SK-N-SH (cell line): ENCODE data around the gene GJB3. TPM values are rescaled to one million over a fixed set of nuclear protein-coding genes. Genes with fewer than 3 reads are reported as not detected.

Experiments
- CTCF ChIA-PET: fragments of 300-600, 350-600 bp; formaldehyde crosslinking; extraction: SDS; loops from one replicate; lab custom pipeline; 2021; lab: Yijun Ruan, JAX
- POLR2A ChIA-PET: fragments of 350-600 bp; sonication (Branson Sonifier 250); formaldehyde crosslinking; extraction: SDS; loops from one replicate; lab custom pipeline; 2020; ENCODE audit warnings: antibody characterized with exemption, inconsistent platforms; lab: Yijun Ruan, JAX
- DNase-seq: peaks from one replicate; pipeline ENCODE4 v3.0.0; 2012
- H2AFZ ChIP-seq: fragments of 200-600 bp; sonication (generic); 2 replicates; pipeline ENCODE4 v1.8.1; 2016; ENCODE audit warnings: antibody characterized with exemption, mild to moderate bottlenecking, low read depth
- H3F3A ChIP-seq: fragments of 200-600 bp; sonication (generic); replicated peaks from 2 replicates; pipeline ENCODE3; 2016; ENCODE audit warnings: antibody characterized with exemption, mild to moderate bottlenecking; ENCODE audit not compliant: insufficient read depth
- H3K27ac ChIP-seq, 2 experiments: fragments of 200-500 bp in 1 of 2; fragments of 200-600 bp in 1 of 2; sonication (Bioruptor generic) in 1 of 2; sonication (generic), shearing (Covaris generic) in 1 of 2; 2 replicates each; pipeline versions ENCODE4 v1.5.1 to v1.6.1; 2014 to 2016; ENCODE audit warnings: low read depth in 2 of 2, inconsistent platforms in 1 of 2, low read length in 1 of 2, mild to moderate bottlenecking in 1 of 2, mixed read lengths in 1 of 2
- H3K27me3 ChIP-seq: fragments of 200-600 bp; sonication (generic), shearing (Covaris generic); 2 replicates; pipeline ENCODE4 v1.6.1; 2016; ENCODE audit warnings: mixed run types; ENCODE audit not compliant: insufficient read depth
- H3K36me3 ChIP-seq, 2 experiments: fragments of 200-500 bp in 1 of 2; fragments of 200-600 bp in 1 of 2; sonication (Bioruptor generic) in 1 of 2; sonication (generic) in 1 of 2; replicated peaks in 1 of 2; 2 replicates each; pipeline versions ENCODE3 to v1.5.1; 2014 to 2016; ENCODE audit warnings: low read length in 1 of 2, mild to moderate bottlenecking in 1 of 2; ENCODE audit not compliant: insufficient read depth in 2 of 2, control insufficient read depth in 1 of 2
- H3K4me1 ChIP-seq, 2 experiments: fragments of 200-500 bp in 1 of 2; fragments of 200-600 bp in 1 of 2; sonication (Bioruptor generic) in 1 of 2; sonication (generic), shearing (Covaris generic) in 1 of 2; 2 replicates each; pipeline versions ENCODE4 v1.5.1 to v1.6.1; 2014 to 2016; ENCODE audit warnings: low read depth in 1 of 2, low read length in 1 of 2, mixed run types in 1 of 2; ENCODE audit not compliant: insufficient read depth in 2 of 2, control insufficient read depth in 1 of 2
- H3K4me2 ChIP-seq: fragments of 200-600 bp; sonication (generic), shearing (Covaris generic); 2 replicates; pipeline ENCODE4 v1.6.1; 2017; ENCODE audit warnings: mixed run types
- H3K4me3 ChIP-seq, 2 experiments: fragments of 200-500 bp in 1 of 2; fragments of 200-600 bp in 1 of 2; sonication (Bioruptor generic) in 1 of 2; sonication (generic), shearing (Covaris generic) in 1 of 2; 2 replicates each; pipeline versions ENCODE4 v1.5.1 to v1.8.1; 2014 to 2016; ENCODE audit warnings: low read depth in 2 of 2, inconsistent platforms in 1 of 2, low read length in 1 of 2, mild to moderate bottlenecking in 1 of 2, mixed read lengths in 1 of 2, moderate library complexity in 1 of 2
- H3K79me2 ChIP-seq: fragments of 200-600 bp; sonication (generic); 2 replicates; pipeline ENCODE4 v1.8.1; 2017; ENCODE audit warnings: mild to moderate bottlenecking; ENCODE audit not compliant: insufficient read depth
- H3K9ac ChIP-seq: fragments of 200-600 bp; sonication (generic); 2 replicates; pipeline ENCODE4 v1.6.1; 2017; ENCODE audit warnings: mixed run types
- H3K9me2 ChIP-seq: fragments of 200-600 bp; sonication (generic); 2 replicates; pipeline ENCODE4 v1.6.1; 2017; ENCODE audit warnings: mixed run types
- H3K9me3 ChIP-seq: fragments of 200-600 bp; sonication (generic); 2 replicates; pipeline ENCODE4 v1.6.1; 2017; ENCODE audit warnings: mixed run types, mild to moderate bottlenecking, moderate library complexity
- H4K20me1 ChIP-seq: fragments of 200-600 bp; sonication (generic); 2 replicates; pipeline ENCODE4 v1.6.1; 2017; ENCODE audit warnings: mild to moderate bottlenecking, mixed run types; ENCODE audit not compliant: insufficient read depth
- CTCF ChIP-seq: fragments of 200-600 bp; sonication (generic); IDR thresholded peaks from 2 replicates; pipeline ENCODE4 v1.6.1; 2017; ENCODE audit warnings: antibody characterized with exemption, mild to moderate bottlenecking, moderate library complexity
- EP300 ChIP-seq, 2 experiments: IDR thresholded peaks; 2 replicates each; pipeline versions ENCODE4 v1.4.0 to v1.6.1; 2012; ENCODE audit warnings: borderline replicate concordance in 1 of 2, low read depth in 1 of 2, low read length in 1 of 2
- EZH2phosphoT487 ChIP-seq: fragments of 200-600 bp; sonication (generic); IDR thresholded peaks from 2 replicates; pipeline ENCODE4 v1.6.1; 2017; ENCODE audit warnings: low read depth, mixed run types, mild to moderate bottlenecking, antibody characterized with exemption, moderate library complexity, borderline replicate concordance
- FOSL2 ChIP-seq: IDR thresholded peaks from 2 replicates; pipeline ENCODE4 v1.4.0; 2012; ENCODE audit warnings: low read depth, mild to moderate bottlenecking, moderate library complexity, borderline replicate concordance
- FOXJ3 ChIP-seq: sonication (generic); formaldehyde crosslinking; IDR thresholded peaks from 2 replicates; pipeline ENCODE4 v1.5.1; 2020; ENCODE audit warnings: mild to moderate bottlenecking, missing genetic modification reagents
- GABPA ChIP-seq: IDR thresholded peaks from 2 replicates; pipeline ENCODE4 v1.4.0; 2012; ENCODE audit warnings: low read depth, mild to moderate bottlenecking
- GATA2 ChIP-seq: sonication (generic); formaldehyde crosslinking; IDR thresholded peaks from 2 replicates; pipeline ENCODE4 v1.5.0; 2020; ENCODE audit warnings: mild to moderate bottlenecking, missing genetic modification reagents
- IRF3 ChIP-seq: fragments of 150-350 bp; IDR thresholded peaks from 2 replicates; pipeline ENCODE4 v1.6.1; 2016; ENCODE audit warnings: mild to moderate bottlenecking, low read depth, low read length
- JUND ChIP-seq: IDR thresholded peaks from 2 replicates; pipeline ENCODE4 v1.4.0; 2012
- MEF2A ChIP-seq: IDR thresholded peaks from 2 replicates; pipeline ENCODE4 v1.4.0; 2012; ENCODE audit warnings: low read depth, borderline replicate concordance
- NFIC ChIP-seq: IDR thresholded peaks from 2 replicates; pipeline ENCODE4 v1.4.0; 2012; ENCODE audit warnings: borderline replicate concordance
- RCOR1 ChIP-seq: fragments of 150-350 bp; IDR thresholded peaks from 2 replicates; pipeline ENCODE4 v1.6.1; 2017; ENCODE audit warnings: antibody characterized with exemption, low read length
- RFX5 ChIP-seq: IDR thresholded peaks from 2 replicates; pipeline ENCODE4 v1.6.1; 2012; ENCODE audit warnings: mild to moderate bottlenecking, improper control_type of control experiment, low read length
- RXRA ChIP-seq: IDR thresholded peaks from 2 replicates; pipeline ENCODE4 v1.4.0; 2012; ENCODE audit warnings: low read depth, mild to moderate bottlenecking, borderline replicate concordance
- SIN3A ChIP-seq: IDR thresholded peaks from 2 replicates; pipeline ENCODE4 v1.6.1; 2012; ENCODE audit warnings: low read depth, mild to moderate bottlenecking, low read length, moderate library complexity, borderline replicate concordance
- TAF1 ChIP-seq: IDR thresholded peaks from 2 replicates; pipeline ENCODE4 v1.6.1; 2012; ENCODE audit warnings: low read depth, mild to moderate bottlenecking, low read length, moderate library complexity, borderline replicate concordance
- USF1 ChIP-seq: IDR thresholded peaks from 2 replicates; pipeline ENCODE4 v1.4.0; 2012; ENCODE audit warnings: low read depth, borderline replicate concordance
- YY1 ChIP-seq: IDR thresholded peaks from 2 replicates; pipeline ENCODE4 v1.4.0; 2012; ENCODE audit warnings: low read depth, mild to moderate bottlenecking
- WGBS: methylation state at CpG from one replicate; pipeline ENCODE4 v1.1.6; 2017; ENCODE audit warnings: low lambda C conversion rate; 5-methylcytosine and 5-hydroxymethylcytosine counted together
- polyA plus RNA-seq, 3 experiments: library from polyadenylated mRNA; depleted of rRNA; stranded (reverse); fragments of >200 nt; gene quantifications; 2 replicates each; pipeline ENCODE4 v1.2.3, GENCODE V29; 2012

The GJB3 gene
- polyA plus RNA-seq, 1 of the 3 experiments (the other 2 are of a cell fraction) = not detected

- H3K79me2 ChIP-seq = no peaks in the 10 kb centered on the region
- DNase-seq = no peak
- WGBS = 32% methylated on average over 10 of the region's 10 CpGs
- H4K20me1 ChIP-seq = no peaks in the 10 kb centered on the region
- TF ChIP-seq IRF3 (no peak), RXRA (no peak), EZH2phosphoT487 (no peak), USF1 (no peak), JUND (no peak), RFX5 (no peak), YY1 (no peak), GABPA (no peak), TAF1 (no peak), FOXJ3 (CRISPR knock-in tag) (no peak), NFIC (no peak), MEF2A (no peak), FOSL2 (no peak), CTCF (no peak), SIN3A (no peak), GATA2 (CRISPR knock-in tag) (no peak), EP300 (IDR thresholded peaks at IDR 0.05; ENCODE audit: borderline replicate concordance in 1 of 2, low read depth in 1 of 2, low read length in 1 of 2) (no peak), RCOR1 (no peak)
- H3K9me3 ChIP-seq = no peaks in the 10 kb centered on the region
- no peaks in the 10 kb centered on the region for H3K9me2 ChIP-seq
- H3K27me3 ChIP-seq = peaks cover 32% of the 10 kb centered on the region
- peaks cover 0 to 4% of the 10 kb centered on the region in 2 experiments; a peak in 1 of 4 replicates for H3K4me1 ChIP-seq
- ChIA-PET CTCF (interaction anchor here (0.5 kb wide), 1 partner anchor 1802 kb away, joined by 3 read pairs; no protein-coding TSS in a partner anchor), POLR2A (no interaction called here)
- H3F3A ChIP-seq = no peaks in the 10 kb centered on the region
- no peaks in the 10 kb centered on the region for H3K36me3 ChIP-seq
- H3K4me2 ChIP-seq = no peak overlapping the region
- no peak overlapping the region for H3K27ac ChIP-seq
- H3K4me3 ChIP-seq = no peak overlapping the region
- no peak overlapping the region for H3K9ac ChIP-seq
- H2AFZ ChIP-seq = no peak overlapping the region
Observed at GRCh38 chr1:34777519-34778321, 3.3 kb upstream of the GJB3 start.
